Measurements from ENCODE around the gene GLRB.

DNA sequence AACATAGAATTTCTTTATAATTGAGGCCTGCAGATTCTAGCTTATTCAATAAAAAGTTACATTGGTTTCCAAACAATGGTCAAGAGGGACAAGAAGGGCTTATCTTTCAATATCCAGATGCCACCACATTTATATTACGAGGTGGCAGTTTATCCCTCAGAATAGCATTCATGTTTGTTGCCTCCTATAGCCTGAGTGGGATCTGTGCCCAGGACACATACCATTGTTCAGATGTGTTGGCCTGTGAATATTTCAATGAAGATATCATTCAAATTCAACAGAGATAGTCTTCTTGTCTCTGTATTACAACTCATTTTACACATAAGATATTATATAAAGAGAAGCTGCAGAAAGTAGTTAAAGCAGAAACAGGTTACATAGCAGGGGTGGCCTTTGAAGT is 20.5 kb downstream of the GLRB start:
- TF ChIP-seq CTCF (IDR thresholded peaks at IDR 0.05; ENCODE audit: insufficient read depth, low read length, poor library complexity, severe bottlenecking) (no peak), EZH2phosphoT487 (conservative IDR thresholded peaks at IDR 0.05; ENCODE audit: low read length) (no peak)
